ENCODE data around the gene ZNF750.

ZNF750 gene

DNA sequence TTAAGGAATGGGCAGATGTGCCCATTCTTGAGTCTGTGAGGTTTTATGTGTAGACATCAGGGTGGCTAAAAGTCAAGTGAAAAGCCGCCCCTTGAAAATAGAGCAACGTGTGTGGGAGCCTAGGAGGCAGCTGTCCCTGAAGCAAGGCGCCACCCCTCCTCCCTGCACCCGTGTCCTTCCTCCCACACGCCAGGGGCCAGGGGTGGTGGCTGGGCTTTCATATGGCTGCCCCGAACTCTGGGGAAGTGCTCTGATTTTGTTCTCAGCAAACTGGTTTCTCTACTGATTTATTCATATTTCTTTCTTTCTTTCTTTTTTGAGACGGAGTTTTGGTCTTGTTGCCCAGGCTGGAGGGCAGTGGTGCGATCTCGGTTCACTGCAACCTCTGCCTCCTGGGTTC, 4.7 kb downstream of the ZNF750 start:
- no peak for DNase-seq (ENCODE audit: low read depth in 3 of 3)

DNA sequence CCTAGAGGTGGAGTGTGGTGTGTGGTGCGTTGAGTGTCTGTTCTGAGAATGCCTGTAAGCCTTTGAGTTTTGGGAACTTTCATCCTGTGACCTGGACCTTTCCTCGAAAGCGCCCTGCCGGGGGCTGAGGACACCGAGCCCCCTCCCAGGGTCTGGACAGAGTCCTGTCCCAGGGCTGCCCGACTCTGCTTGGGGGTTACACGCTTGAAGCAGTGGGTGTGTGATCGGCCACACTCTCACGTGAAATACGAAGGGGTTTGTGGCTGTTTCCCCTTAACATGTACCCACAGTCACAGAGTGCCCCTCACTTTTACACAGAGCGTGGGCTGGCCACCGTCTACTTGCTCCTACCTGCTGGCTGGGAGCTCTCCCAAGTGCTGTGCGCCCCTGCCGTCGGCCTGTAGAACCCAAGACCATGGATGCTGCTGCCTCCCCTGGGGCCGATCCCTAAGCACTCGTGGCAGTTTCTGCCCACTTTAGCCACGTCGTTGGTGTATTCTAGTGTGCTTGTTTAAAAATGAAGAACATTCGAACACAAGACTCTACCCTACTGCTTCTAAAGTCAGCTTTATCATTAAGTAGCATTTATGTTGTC, 6.8 kb downstream of the ZNF750 start:
- DNase-seq (ENCODE audit: low read depth in 3 of 3) = no peak

GRCh38 chr17:82832411-82832810, 7.4 kb downstream of the ZNF750 start:
- DNase-seq (ENCODE audit: low read depth in 3 of 3) = no peak

DNA sequence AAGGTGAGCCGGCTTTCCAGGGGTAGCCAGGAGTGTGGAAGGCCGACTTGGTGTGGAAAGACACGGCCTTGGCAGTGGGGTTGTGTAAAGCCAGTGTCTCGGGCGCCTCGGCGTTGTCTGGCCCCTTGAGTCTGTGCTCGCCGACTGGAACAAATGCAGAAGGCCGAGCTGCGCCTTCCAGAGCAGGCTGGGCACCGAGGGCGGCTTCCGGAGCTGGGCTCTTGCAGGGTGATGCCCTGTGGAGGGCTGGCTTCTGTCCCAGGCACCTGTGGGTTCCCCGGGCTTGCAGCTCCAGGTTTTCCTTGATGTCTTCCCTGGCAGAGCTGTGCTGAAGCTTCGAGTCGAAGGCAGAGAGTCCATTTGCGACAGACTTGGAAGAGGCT, 8.0 kb downstream of the ZNF750 start:
- DNase-seq (ENCODE audit: low read depth in 3 of 3) = no peak

DNA sequence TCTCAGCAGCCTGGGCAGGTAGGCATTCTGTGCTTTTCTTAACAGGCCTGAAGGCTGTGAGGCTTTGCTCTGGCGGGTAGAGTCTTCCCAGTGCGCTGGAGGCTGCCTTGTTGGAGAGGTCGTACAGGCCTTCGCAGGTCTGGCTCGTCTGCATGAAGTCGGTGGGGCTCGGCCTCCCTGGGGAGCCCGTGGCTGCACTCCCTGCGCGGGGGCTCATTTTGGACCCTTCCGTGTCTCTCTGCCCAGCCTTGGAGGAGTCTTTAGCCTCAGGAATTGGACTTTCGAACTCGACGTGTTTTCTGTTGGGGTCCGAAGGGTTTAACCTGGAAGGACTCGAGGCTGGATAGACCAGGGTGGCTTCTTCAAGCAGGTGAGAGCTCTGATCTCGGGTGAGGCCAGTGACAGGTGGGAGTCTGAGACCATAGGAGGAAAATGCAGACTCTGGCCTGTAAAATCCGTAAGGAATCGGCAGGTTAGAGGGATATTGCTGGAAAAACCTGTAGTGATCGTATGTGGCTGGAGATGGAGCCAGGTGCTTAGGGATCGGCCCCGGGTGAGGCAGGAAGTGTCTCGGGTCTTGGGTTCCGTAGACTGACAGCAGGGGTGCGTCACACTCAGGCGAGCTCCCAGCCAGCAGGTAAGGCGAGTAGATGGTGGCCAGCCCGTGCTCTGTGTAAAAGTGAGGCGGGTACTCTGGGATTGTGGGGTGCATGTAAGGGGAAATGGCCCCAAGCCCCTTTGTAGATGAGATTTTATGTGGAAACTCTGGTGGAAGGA, 8.6 kb downstream of the ZNF750 start:
- DNase-seq (ENCODE audit: low read depth in 3 of 3) = no peak

DNA sequence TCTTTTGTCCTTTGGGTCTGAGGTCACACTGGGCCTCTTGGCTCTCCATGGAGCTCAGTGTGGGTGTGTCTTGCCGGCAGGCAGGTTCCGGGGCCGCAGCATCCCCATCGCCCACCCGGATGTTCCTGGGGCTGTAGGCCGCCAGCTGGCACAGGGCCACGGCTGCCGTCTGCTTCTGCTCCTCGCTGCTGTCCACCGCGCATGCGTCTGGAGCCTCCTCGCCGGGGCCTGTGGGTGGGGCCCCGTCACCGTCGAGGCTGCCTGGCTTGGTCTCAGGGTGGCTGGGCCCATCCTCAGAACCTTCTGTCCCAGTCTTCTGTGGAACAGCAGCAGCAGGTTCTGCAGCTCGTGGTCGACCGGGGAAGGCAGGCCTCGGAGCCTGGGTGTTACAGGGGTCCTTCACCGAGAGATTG, 9.6 kb downstream of the ZNF750 start:
- DNase-seq (ENCODE audit: low read depth in 3 of 3) = no peak

GRCh38 chr17:82828875-82829487, 10.8 kb downstream of the ZNF750 start:
- DNase-seq (ENCODE audit: low read depth in 3 of 3) = no peak

DNA sequence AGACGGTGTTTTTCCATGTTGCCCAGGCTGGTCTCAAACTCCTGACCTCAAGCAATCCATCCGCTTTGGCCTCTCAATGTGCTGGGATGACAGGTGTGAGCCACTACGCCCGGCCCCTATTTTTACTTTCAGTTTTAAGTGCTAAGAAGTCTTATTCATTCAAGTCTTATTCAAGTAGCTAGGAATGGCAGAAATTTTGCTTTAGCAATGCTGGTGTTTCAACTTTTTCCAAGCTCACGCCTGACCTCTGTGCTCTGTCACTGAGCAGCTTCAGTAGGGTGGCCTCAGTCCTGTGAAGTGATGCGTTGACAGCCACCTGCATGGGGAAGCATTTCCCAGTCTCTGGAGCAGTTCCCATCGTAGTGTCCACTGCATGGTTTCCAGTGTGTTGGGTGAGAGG, 12.9 kb downstream of the ZNF750 start:
- DNase-seq (ENCODE audit: low read depth in 3 of 3) = no peak

DNA sequence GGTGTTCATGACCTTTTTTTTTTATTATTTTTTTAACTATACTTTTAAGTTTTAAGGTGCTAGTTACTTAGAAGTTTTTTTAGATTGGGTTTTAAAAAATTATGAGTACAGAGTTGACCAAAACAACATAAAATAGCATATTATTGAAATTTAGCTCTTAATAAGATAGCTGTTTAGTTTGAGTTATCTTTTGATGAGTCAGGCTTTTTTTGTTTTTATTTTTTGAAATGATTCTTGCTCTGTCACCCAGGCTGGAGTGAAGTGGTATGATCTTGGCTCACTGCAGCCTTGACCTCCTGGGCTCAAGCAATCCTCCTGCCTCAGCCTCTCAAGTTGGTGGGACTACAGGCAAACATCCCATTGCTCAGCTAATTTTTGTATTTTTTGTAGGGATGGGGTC, 13.6 kb downstream of the ZNF750 start:
- DNase-seq (ENCODE audit: low read depth in 3 of 3) = no peak

- DNase-seq (ENCODE audit: low read depth in 3 of 3) = no peak
Measured at GRCh38 chr17:82825540-82826124, 14.2 kb downstream of the ZNF750 start.

DNA sequence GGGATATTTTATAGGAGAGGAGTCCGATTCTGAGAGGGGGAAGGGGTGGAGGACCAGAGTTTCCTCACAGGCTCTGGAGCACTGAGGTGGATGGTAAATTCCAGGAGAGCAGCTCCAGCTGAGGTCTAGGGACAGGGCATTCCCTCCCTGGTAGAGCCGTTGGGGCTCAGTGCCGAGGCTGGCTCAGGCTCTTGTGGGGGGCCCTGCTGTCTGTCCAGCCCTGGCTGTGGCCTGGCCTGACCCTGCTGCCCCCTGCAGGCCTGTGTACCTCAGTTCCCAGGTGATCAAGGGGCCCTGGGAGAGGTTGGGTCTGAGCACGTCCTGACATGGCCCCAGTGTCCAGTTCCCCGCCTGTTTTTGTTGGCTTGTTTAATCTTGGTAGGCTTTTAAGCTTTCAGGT, 16.8 kb downstream of the ZNF750 start:
- no peak for DNase-seq (ENCODE audit: low read depth in 3 of 3)

GRCh38 chr17:82822281-82822680, 17.5 kb downstream of the ZNF750 start:
- no peak for DNase-seq (ENCODE audit: low read depth in 3 of 3)

DNA sequence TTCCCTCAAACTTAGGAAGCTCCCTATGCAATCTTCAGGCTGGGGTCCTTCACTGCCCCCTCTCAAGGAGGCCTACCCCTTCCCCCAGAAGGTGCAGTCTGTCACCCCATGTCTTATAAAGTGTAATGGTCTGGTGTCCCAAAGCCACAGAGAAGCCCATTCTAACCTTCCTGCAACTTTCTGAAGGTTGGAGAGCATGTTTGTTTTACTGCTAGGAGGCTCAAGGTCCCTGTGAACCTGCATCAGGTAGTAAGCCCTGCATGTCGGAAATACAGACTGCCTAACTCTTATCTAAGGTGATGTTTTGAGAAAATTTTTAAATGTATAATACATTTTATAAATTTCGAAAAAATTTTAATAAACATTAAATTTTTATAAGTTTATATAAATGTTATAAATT, 18.3 kb downstream of the ZNF750 start:
- DNase-seq (ENCODE audit: low read depth in 3 of 3) = no peak

GRCh38 chr17:82820278-82821251, 19.3 kb downstream of the ZNF750 start:
- no peak for DNase-seq (ENCODE audit: low read depth in 3 of 3)

- DNase-seq (ENCODE audit: low read depth in 3 of 3) = no peak
Measured at GRCh38 chr17:82817947-82818346, 21.9 kb downstream of the ZNF750 start.

GRCh38 chr17:82816358-82816757, 23.5 kb downstream of the ZNF750 start:
- no peak for DNase-seq (ENCODE audit: low read depth in 3 of 3)

DNA sequence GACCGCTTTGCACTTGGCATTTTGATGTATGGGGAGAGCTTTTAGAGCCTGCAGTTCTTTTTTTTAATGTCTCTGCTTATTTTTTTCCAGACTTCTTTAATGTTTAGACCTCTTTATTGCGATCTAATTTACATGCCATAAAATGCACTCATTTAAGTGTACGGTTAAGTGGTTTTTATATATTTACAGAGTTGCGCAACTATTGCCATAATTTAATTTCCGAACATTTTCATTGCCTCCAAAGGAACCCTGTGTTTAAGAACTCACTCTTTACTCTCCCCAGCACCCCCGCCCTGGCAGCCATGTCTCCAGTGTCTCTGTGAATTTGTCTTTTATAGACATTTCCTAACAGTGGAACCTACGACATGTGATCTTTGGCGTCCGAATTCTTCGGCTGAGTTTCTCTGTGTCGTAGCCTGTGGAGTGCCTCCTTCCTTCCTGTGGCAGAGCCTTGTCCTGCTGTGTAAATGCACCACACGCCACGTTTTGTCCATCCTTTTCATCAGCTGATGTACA, 24.0 kb downstream of the ZNF750 start:
- no peak for DNase-seq (ENCODE audit: low read depth in 3 of 3)

DNA sequence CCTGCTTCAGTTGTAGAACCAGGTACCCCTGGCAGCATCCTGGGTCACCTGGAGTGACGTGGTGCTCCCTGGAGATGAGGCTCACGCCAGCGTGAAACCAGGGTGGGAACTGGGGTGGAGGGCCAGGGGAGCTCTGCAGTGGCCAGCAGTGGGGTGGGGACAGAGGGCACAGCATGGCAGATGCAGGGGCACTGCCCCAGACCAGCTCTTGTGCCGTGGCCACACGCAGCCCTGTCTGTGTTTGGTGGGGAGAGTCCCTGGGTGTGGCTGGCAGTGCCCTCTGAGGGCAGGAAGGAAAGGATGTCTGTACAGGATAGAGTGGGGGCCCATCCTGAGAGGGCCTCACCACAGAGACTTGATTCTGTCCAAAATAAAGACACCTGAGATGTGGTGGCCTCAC, 24.5 kb downstream of the ZNF750 start:
- DNase-seq (ENCODE audit: low read depth in 3 of 3) = no peak

- no peak for DNase-seq (ENCODE audit: low read depth in 3 of 3)
Measured at GRCh38 chr17:82814834-82815233, 25.0 kb downstream of the ZNF750 start.

DNA sequence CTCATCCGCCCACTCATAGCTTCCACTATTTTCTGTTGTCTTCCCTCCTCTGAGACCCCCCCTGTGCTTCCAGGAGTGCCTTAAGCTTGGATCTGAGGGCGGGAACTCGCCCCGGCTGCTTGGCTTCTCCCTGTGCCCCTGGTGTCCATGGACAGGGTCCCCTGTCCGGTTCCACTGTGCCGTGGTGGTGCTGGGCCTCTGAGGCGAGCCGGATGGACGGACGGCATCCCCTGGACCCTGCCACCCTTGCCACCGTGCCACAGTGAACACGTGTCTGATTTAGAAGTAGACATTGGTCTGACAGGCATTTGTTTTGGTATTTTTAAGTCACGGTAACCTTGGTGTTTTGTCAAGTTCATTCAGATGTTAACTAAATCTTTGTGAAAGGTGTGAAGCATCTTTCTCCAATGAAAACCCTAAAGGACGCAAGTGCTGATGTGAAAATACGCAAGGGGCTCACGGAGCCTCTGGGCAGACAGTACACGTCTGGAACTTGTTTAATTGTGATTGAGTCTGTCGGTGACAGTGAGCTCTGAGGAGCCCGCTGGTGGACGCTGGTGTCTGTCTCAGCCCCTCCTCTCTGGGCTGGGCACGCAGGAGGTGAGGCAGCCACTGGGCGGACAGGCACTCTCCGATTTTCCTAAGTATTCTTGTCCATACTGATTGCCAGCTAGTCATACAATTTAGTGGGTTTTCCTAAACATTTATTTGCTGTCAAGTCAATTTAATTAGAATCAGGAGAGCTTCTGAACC, 26.3 kb downstream of the ZNF750 start:
- no peak for DNase-seq (ENCODE audit: low read depth in 3 of 3)

- no peak for DNase-seq (ENCODE audit: low read depth in 3 of 3)
Measured at GRCh38 chr17:82812601-82813000, 27.2 kb downstream of the ZNF750 start.

Measured in stimulated activated CD4-positive, alpha-beta T cell treated with anti-CD3 and anti-CD28 coated beads, TNF-alpha, amount 100 ng/mL, for 48 hours (primary cell).